Pancreas (tissue), 10 donors: ENCODE results near the gene WASL. TPM values are rescaled to one million over a fixed set of nuclear protein-coding genes. Genes with fewer than 3 reads are reported as not detected.
A peak's percentile ranks its signal among the peaks of the same experiment; 100 is the strongest.

Experiments used
- ATAC-seq, 4 donors: fragments of 200-7000 bp; cut with Tn5 transposase; one replicate each; pipeline versions ENCODE4 v1.8.0 to v1.9.1; 2020; ENCODE audit warnings: mild to moderate bottlenecking in 4 of 4, moderate library complexity in 4 of 4
- DNase-seq, 6 donors: peaks; one replicate each; pipeline ENCODE4 v3.0.0-alpha.2; 2020
- FAIRE-seq: peaks from 2 replicates; lab custom pipeline; 2012; peaks lifted over from hg19 to GRCh38; lab: Jason Lieb, UNC
- H3K27ac ChIP-seq, 4 donors: fragments of 200-600 bp; sonication (generic); 1 replicate in 3 of 4; 2 replicates in 1 of 4; pipeline versions ENCODE4 v1.5.0 to v1.8.0; 2020
- H3K27me3 ChIP-seq, 4 donors: fragments of 200-600 bp; one replicate each; pipeline ENCODE4 v1.8.0; 2021
- H3K36me3 ChIP-seq, 3 donors: fragments of 200-600 bp; sonication (generic) in 1 of 3; one replicate each; pipeline versions ENCODE4 v1.5.0 to v1.8.0; 2020 to 2021
- H3K4me1 ChIP-seq, 3 donors: fragments of 200-600 bp; one replicate each; pipeline ENCODE4 v1.8.0; 2021
- H3K4me3 ChIP-seq, 4 donors: fragments of 200-600 bp; sonication (generic) in 2 of 4; one replicate each; pipeline versions ENCODE4 v1.5.0 to v1.8.0; 2020 to 2021
- H3K9me3 ChIP-seq, 4 donors: fragments of 200-600 bp; one replicate each; pipeline ENCODE4 v1.8.0; 2021
- WGBS, 2 donors: extraction: QIAGEN DNeasy Blood & Tissue Kit; methylation state at CpG; one replicate each; pipeline ENCODE4 v1.1.7; 2013; 5-methylcytosine and 5-hydroxymethylcytosine counted together
- intact Hi-C, 3 donors: fragments of 100-400 bp; cut with DNase I; formaldehyde crosslinking; loops; one replicate each; pipeline versions ENCODE4 v1.11.1 to v1.14.2; 2022
- polyA plus RNA-seq, 2 donors: library from polyadenylated mRNA; stranded (reverse); fragments of 200-250 nt; gene quantifications; one replicate each; pipeline ENCODE4 v1.2.3, GENCODE V29; 2013
- total RNA-seq, 6 donors: library from RNA; stranded (reverse); fragmentation: NEBNext Ultra II Directional in 4 of 6; extraction: Animal tissue kit (Norgen Biotek cat#: 25700) in 4 of 6; gene quantifications; one replicate each; pipeline versions ENCODE4 v1.2.1 to v1.2.4, GENCODE V29; 2021 to 2023
- TF ChIP-seq, protein P1 (sequence below), 4 donors: fragments of 200-600 bp; sonication (generic) in 3 of 4; IDR thresholded peaks; one replicate each; pipeline versions ENCODE4 v1.5.0 to v1.8.0; 2021; ENCODE audit warnings: antibody characterized with exemption in 4 of 4
- donor health status: healthy with polysubstance abuse.
- donor health status: DM: no; HTN: no; CAD: no; lungs with moderate emphysema.
- donor health status: DM: no; HTN: no; CAD: no.
- donor health status: control.
- donor health status: control.
- donor health status: Bipolar disorder and iron deficiency.
- donor health status: DM: yes; HTN: yes; CAD: no.
- donor health status: DM: no; HTN: no; CAD: no.
- donor health status: DM: no; HTN: no; CAD: no.
- donor health status: DM: yes; HTN: yes; CAD: no.

The WASL gene
- total and polyA plus RNA-seq, 8 donors: 8.2 to 27.3 (median 16.0) TPM

DNA sequence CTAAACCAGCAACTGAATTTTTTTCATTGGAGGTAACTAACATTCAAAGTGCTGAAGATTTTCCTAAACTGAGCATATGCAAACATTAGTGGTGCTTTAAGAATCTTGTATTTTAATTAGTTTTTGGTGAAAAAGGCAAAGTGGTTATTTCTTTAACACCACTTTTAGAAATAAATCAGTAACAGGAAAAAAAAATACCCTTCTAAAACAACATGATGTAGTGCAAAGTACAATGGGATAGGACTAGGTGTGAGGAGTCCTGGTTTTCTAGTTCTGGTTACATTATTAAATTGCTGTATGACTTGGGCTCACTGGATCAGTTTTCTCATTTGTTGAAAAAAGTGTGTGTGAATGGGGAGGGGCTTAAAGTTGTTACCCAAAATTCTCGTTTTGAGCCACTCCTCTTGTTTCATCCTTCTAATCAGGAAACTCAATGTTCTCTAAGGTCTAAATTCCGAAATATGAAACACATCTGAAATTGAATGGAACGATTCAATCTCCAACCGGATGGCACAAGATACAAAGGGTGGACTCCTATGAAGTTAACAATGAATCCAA lies 1.8 kb downstream of the WASL start:
- no peak for DNase-seq
- no peaks in the 10 kb centered on the region for H3K27me3 ChIP-seq
- FAIRE-seq: no peak
- no peak for ATAC-seq
- WGBS, 2 donors: 1 to 3% methylated on average over 4 of the region's 4 CpGs
- no peaks in the 10 kb centered on the region for H3K36me3 ChIP-seq
- H3K9me3 ChIP-seq: no peaks in the 10 kb centered on the region
- TF ChIP-seq, protein P1, sequence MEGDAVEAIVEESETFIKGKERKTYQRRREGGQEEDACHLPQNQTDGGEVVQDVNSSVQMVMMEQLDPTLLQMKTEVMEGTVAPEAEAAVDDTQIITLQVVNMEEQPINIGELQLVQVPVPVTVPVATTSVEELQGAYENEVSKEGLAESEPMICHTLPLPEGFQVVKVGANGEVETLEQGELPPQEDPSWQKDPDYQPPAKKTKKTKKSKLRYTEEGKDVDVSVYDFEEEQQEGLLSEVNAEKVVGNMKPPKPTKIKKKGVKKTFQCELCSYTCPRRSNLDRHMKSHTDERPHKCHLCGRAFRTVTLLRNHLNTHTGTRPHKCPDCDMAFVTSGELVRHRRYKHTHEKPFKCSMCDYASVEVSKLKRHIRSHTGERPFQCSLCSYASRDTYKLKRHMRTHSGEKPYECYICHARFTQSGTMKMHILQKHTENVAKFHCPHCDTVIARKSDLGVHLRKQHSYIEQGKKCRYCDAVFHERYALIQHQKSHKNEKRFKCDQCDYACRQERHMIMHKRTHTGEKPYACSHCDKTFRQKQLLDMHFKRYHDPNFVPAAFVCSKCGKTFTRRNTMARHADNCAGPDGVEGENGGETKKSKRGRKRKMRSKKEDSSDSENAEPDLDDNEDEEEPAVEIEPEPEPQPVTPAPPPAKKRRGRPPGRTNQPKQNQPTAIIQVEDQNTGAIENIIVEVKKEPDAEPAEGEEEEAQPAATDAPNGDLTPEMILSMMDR (IDR thresholded peaks at IDR 0.05): no peak
- H3K27ac ChIP-seq: peak overlapping the region in 3 of 4 donors; percentile 94 to 99 (median 99)
- peaks cover 27 to 68% (median 48%) of the 10 kb centered on the region in 3 donors for H3K4me1 ChIP-seq
- peak overlapping the region; percentile 76 to 94 (median 85) for H3K4me3 ChIP-seq
- intact Hi-C loops: loop anchor here in 1 of 3 donors (10.0 kb wide), 1 partner anchor 52 kb away; no protein-coding TSS in a partner anchor

DNA sequence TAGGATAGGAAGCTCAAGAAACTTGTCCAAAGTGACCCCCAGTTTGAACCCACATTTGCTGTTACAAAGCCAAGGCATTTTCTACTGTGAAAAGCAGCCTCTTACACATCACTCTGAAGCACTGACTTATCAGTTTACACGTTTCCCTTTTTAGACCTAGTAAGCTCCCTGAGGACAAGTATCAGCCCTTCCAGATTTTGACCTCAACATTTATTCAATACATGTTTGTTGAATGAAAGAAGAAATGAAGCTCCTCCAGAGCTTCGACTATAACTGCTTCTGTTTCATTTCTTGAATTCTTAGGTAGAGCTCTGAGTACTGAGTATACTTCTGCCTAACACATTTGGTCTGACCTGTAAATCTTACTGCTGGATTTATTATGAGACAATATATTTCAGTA lies 2.7 kb downstream of the WASL start:
- no peak for ATAC-seq
- intact Hi-C loops: loop anchor here in 1 of 3 donors (10.0 kb wide), 1 partner anchor 51 kb away; no protein-coding TSS in a partner anchor
- H3K36me3 ChIP-seq: no peaks in the 10 kb centered on the region
- peaks cover 27 to 66% (median 48%) of the 10 kb centered on the region in 3 donors for H3K4me1 ChIP-seq
- TF ChIP-seq, protein P1 (IDR thresholded peaks at IDR 0.05): no peak
- no peak for FAIRE-seq
- DNase-seq: no peak
- H3K27ac ChIP-seq: peak overlapping the region in 2 of 4 donors; percentile 99
- H3K9me3 ChIP-seq: no peaks in the 10 kb centered on the region
- no peaks in the 10 kb centered on the region for H3K27me3 ChIP-seq
- H3K4me3 ChIP-seq: peak overlapping the region in 1 of 4 donors; percentile 88
- WGBS, 2 donors: 6 to 11% methylated on average over 2 of the region's 2 CpGs

DNA sequence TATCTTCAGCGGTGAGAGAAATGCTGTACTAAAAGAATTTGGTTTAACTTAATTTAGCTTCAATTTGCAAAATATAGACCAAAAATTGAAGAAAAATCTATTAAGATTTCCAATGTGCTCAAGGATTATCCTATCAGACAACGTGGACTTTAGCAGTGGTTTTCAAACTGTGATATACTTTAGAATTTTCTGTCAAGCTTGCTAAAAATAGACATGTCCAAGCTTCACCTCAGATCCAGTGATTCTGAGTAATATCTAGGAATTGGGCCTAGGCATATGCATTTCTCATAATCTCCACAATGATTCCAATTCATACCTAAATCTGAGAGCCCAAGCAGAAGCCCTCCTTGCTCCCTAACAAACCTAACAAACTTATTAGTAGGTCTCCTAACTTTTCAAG lies 3.4 kb downstream of the WASL start:
- ATAC-seq: no peak
- no peak for DNase-seq
- H3K4me1 ChIP-seq: peaks cover 27 to 62% (median 42%) of the 10 kb centered on the region in 3 donors
- intact Hi-C loops: loop anchor here in 1 of 3 donors (10.0 kb wide), 1 partner anchor 51 kb away; no protein-coding TSS in a partner anchor
- H3K27ac ChIP-seq: peak overlapping the region in 2 of 4 donors; percentile 99
- TF ChIP-seq, protein P1 (IDR thresholded peaks at IDR 0.05): no peak
- WGBS, 2 donors: 38 to 39% methylated on average over 2 of the region's 2 CpGs
- no peaks in the 10 kb centered on the region for H3K36me3 ChIP-seq
- FAIRE-seq: no peak
- H3K9me3 ChIP-seq: no peaks in the 10 kb centered on the region
- H3K4me3 ChIP-seq: no peak overlapping the region
- no peaks in the 10 kb centered on the region for H3K27me3 ChIP-seq

DNA sequence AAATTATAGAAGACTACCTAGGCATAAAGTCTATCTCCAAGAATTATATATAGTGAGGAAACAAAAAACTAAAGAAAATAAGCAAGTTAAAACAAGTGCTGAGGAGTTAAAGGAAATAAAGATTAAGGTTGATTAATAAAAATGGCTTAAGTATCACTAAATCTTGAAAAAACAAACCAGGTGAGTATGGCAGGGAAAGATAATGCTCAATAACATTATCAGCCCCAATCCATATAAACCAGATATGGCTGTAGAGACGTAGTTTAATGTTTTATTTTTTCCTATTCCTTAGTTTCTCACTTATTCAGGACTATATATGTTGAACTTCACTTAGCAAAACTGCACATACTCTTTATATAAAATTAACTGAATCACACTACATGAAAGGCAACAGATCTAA lies 4.4 kb downstream of the WASL start:
- TF ChIP-seq, protein P1 (IDR thresholded peaks at IDR 0.05): no peak
- Histone ChIP-seq H3K9me3 (no peaks in the 10 kb centered on the region), H3K36me3 (no peaks in the 10 kb centered on the region), H3K4me3 (no peak overlapping the region), H3K27ac (no peak overlapping the region), H3K4me1 (peaks cover 28 to 58% (median 36%) of the 10 kb centered on the region in 3 donors), H3K27me3 (no peaks in the 10 kb centered on the region)
- ATAC-seq (no peak), DNase-seq (no peak), FAIRE-seq (no peak)
- 41 to 48% methylated on average over 1 of the region's 1 CpG for WGBS, 2 donors
- intact Hi-C loops: loop anchor here in 1 of 3 donors (10.0 kb wide), 1 partner anchor 50 kb away; no protein-coding TSS in a partner anchor

DNA sequence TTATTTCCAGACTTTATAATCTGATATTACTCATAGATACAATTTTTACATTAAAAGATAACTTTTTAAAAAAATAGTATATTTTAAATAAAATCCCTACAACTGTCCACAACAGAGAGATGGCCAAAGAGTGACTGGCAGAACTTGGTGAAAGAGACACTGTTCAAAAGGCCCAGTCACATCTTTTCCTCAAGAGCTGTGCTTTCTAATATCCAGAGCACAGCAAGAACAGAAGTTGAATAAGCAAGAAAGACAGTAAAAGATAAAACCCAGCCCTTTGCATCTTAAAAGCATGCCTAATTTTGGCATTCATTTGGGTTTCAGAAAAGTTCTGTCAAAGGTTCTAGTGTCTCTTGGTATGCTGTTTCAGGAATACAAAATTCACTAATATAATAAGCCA lies 6.9 kb downstream of the WASL start:
- Histone ChIP-seq H3K27ac (no peak overlapping the region), H3K9me3 (no peaks in the 10 kb centered on the region), H3K27me3 (no peaks in the 10 kb centered on the region), H3K36me3 (no peaks in the 10 kb centered on the region), H3K4me3 (no peak overlapping the region), H3K4me1 (peaks cover 47 to 71% (median 48%) of the 10 kb centered on the region in 3 donors)
- FAIRE-seq (no peak), DNase-seq (no peak), ATAC-seq (no peak)
- TF ChIP-seq, protein P1 (IDR thresholded peaks at IDR 0.05): no peak
- intact Hi-C loops: loop anchor here in 1 of 3 donors (10.0 kb wide), 1 partner anchor 47 kb away; no protein-coding TSS in a partner anchor
